ENCODE results near the gene BIN1.

Gene BIN1

GRCh38 chr2:127102521-127103242 lies 4.3 kb downstream of the BIN1 start:
- no peak overlapping the region for H3K27ac ChIP-seq
- POLR2A ChIA-PET (ENCODE audit: low non-redundant PET) = no interaction called here

DNA sequence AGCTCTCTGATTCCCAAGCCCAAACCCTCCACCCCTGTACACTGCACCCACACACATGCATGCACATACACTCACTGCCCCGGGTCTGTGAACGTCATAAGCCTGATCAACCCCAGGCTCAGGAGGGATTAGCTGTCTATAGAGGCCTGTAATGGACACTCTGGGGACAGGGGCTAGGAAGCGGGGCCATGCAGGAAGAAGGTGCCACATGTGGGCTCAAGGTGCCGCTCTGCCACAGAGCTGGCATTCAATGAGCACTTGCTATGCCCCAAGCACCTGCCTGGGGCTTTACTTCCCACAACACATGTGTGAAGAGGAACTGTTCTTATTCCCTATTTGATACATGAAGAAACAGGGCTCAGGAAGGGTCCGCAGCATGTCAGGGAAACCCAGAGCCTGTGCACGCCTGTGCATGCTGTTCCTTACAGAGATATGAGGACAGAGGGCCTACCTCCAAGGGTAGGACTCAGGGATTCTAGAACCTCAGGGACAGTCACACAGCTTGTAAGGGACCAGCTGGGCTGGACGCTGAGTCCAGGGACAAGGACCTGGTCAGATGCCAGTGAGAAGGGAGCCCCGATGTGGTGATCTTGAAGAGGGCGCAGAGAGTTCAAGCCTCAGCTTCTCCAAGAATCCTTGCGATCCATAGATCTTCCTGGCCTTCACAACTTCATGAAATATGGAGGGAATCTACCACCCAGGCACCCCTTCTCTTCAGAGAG lies 5.0 kb downstream of the BIN1 start:
- H3K27ac ChIP-seq = no peak overlapping the region
- no peak for DNase-seq (ENCODE audit: low spot score)
- CTCF ChIA-PET = no interaction called here
- TF ChIP-seq, protein P1, sequence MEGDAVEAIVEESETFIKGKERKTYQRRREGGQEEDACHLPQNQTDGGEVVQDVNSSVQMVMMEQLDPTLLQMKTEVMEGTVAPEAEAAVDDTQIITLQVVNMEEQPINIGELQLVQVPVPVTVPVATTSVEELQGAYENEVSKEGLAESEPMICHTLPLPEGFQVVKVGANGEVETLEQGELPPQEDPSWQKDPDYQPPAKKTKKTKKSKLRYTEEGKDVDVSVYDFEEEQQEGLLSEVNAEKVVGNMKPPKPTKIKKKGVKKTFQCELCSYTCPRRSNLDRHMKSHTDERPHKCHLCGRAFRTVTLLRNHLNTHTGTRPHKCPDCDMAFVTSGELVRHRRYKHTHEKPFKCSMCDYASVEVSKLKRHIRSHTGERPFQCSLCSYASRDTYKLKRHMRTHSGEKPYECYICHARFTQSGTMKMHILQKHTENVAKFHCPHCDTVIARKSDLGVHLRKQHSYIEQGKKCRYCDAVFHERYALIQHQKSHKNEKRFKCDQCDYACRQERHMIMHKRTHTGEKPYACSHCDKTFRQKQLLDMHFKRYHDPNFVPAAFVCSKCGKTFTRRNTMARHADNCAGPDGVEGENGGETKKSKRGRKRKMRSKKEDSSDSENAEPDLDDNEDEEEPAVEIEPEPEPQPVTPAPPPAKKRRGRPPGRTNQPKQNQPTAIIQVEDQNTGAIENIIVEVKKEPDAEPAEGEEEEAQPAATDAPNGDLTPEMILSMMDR (conservative IDR thresholded peaks at IDR 0.05; ENCODE audit: low read depth) = no peak
- POLR2A ChIA-PET (ENCODE audit: low non-redundant PET) = no interaction called here

More at GRCh38 chr2:127102521-127103242, 4.3 kb downstream of the BIN1 start:
- DNase-seq (ENCODE audit: low spot score) = no peak
- TF ChIP-seq, protein P1 (conservative IDR thresholded peaks at IDR 0.05; ENCODE audit: low read depth) = no peak
- CTCF ChIA-PET = no interaction called here

DNA sequence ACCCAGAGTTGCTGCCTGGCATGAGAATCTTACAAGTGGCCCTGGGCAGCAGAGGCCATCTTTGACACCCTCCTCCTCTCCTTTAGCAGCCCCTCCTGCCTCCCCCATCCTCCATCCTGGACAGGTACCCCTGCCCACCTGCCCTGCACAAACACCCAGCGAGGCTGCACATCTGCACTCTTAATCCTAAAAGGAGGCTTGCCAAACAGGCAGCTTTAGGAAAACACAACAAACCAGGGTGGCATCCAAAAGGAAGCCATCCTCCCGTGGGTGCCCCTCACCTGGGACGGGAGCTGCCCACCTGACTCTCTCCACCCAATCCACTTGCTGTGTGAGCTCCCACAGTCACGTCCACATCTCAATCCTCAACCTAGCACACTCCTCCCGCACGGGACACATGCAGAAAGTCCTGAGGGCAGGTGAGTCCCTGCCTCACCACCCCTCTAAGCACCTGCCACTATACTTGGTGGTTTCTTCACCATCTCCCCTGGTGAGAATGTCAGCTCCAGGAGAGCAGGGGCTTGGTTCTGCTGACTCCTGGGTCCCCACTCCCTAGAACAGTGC lies 5.8 kb downstream of the BIN1 start:
- ChIA-PET POLR2A (ENCODE audit: low non-redundant PET) (no interaction called here), CTCF (no interaction called here)
- TF ChIP-seq, protein P1 (conservative IDR thresholded peaks at IDR 0.05; ENCODE audit: low read depth) = no peak

DNA sequence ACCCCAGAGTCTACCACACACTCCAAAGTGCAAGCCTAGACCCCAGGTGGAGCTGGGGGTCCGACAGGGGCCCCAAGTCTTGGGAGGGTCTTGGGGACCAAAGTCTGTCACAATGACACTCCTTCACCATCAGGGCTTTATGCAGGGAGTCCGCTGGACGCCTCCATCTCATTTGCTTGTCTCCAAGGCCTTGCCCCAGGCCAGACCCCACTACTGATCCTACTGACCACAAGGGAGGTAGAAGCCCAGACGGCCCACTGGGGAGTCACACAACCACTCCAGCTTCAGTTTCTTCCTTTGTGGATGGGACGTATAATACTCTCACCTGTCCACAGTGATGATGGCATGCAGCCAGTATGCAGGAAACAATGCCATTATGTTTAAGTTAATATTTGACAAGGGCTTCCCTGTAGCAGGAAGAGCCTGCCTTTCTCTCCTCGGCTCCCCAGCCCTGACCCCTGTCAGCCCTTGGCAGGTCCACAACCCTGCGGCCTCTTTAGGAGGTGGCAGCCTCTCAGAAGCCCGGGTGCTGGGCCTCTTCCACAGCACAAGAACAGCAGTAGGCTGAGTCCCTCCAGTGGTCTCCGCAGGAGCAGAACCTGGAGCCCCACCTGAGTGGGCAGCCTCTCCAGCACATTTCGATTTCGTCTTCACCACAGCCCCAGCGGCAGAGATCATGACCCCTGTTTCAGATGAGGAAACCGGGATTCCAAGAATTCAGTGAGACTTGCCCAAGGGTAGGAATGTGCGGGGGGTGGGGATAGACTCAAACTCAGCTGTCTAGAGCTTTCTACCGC lies 6.5 kb downstream of the BIN1 start:
- CTCF ChIA-PET = no interaction called here
- H3K27ac ChIP-seq = peak overlapping the region; percentile 31; the same call in 1 of the 2 replicates
- peak; percentile 57 for DNase-seq (ENCODE audit: low spot score)
- TF ChIP-seq, protein P1 (conservative IDR thresholded peaks at IDR 0.05; ENCODE audit: low read depth) = no peak
- POLR2A ChIA-PET (ENCODE audit: low non-redundant PET) = no interaction called here

More for the DNA sequence above, 5.8 kb downstream of the BIN1 start:
- H3K27ac ChIP-seq = peak overlapping the region; percentile 31; the same call in 1 of the 2 replicates
- no peak for DNase-seq (ENCODE audit: low spot score)

GRCh38 chr2:127098711-127099110 lies 8.2 kb downstream of the BIN1 start:
- DNase-seq (ENCODE audit: low spot score) = no peak
- ChIA-PET POLR2A (ENCODE audit: low non-redundant PET) (no interaction called here), CTCF (no interaction called here)
- TF ChIP-seq, protein P1 (conservative IDR thresholded peaks at IDR 0.05; ENCODE audit: low read depth) = no peak
- H3K27ac ChIP-seq = peak overlapping the region; percentile 24
